NCI-H2196 treated with DMSO at 0.1 percent for 48 hours (cell line): ENCODE data around the gene PPP6R3.

Experiments used
- DNase-seq: peaks from one replicate; lab custom pipeline; 2025; ENCODE audit not compliant: unreplicated experiment; lab: John Stamatoyannopoulos, UW

Gene PPP6R3

DNA sequence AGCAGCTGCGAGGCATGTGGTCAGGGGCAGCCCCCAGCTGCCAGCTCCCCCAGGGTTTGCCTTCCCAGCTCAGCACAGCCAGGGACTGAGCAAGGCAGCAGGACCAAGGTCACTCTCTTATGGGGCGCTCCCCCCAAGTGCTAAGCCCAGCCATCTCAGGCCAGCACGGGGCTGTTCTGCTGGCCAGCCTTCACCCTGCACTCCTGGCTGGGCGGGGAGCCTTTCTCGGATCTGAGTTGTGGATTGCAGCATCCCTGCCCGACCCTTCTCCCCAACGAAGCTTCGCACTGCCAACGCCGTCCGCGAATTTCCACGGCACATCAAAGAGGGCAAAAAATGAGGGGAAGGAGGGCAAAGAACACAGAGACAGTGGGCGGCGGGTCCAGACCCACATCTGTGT is 181.3 kb downstream of the PPP6R3 start:
- DNase-seq: no peak

DNA sequence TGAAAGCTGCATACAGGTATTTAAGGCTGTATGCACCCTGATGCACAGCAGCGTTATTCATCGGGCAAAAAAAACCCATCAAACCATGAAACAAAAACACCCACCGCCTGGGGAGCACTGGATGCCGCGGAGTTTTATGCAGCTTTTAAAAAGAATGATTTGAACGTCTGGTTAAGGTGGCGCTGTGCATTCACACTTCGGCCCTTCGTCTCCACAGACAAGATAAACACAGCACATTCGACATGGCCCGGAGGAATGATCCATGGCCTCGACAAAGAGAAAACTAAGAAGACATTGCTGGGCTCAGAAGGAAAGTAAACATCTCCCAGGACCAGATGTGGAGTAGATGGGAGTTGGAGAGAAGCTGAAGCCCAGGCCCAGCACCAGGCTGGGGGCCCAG is 183.0 kb downstream of the PPP6R3 start:
- no peak for DNase-seq

DNA sequence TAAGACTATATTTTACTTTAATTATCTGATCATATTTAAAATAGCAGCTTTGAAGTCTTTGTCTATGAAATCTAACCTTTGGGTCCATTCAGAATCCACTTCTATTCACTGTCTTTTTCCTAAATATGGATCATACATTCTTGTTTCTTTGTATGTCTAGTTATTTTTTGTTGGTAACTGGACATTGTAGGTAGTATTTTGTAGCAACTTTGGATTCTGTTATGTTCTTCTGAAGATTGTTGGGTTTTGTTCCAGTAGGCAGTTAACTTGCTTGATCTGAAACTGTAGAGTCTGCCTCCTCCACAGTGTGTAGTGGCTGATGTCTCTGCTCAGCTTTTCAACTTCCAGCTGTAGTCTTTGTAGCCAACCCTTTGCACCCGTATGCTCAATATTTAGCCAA is 186.3 kb downstream of the PPP6R3 start:
- no peak for DNase-seq

DNA sequence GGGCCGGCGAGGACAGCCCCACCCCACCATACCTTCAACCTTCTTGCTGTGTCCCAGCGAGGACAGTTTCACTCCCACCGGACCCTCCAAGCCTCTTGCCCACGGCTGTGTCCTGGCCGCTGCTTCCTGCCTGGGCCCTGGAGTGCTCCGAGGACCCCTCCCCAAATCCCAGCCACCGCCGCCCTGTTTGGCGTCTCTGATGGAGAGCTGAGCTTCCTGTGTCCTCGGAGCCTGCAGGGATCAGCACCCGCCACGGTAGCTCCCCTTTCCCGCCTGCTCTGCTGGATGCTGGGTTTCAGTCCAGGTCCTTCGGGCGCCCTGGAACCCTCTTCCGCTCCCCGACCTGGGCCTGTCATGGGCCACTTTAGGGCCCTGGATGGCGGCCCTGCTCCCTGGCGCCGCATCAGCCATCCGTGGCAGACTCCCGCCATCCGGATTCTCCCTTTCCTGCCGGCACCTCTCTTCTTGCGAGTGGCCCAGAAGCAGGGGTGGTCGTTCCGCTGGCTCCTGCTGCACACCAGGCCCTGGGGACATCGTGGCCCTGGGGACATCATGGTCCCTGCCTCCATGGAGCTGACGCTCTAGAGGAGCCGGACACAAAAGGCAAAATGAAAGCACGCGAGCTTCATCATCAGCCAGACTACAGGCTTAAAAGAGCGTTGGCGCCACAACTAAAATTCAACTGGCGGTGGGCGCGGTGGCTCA is 189.5 kb downstream of the PPP6R3 start:
- no peak for DNase-seq

DNA sequence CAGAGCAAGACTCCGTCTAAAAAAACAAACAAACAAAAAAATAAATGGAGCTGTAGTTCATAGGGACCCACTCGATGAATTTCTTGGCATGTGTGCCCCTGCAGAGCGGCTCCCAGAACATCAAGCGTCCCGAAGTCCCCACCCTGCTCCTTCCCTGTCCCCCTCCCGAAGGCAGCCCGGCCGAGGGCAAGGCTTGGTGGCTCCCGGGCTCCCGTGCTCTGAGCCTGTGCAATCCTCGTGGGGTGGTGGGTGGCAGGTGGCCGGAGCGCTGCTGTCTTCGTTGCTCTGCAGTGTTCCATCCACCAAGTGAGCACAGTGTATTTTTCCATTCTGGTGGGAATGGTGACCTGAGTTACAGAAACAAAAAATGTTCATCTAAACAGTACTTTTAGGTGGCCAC is 190.2 kb downstream of the PPP6R3 start:
- DNase-seq: no peak

DNA sequence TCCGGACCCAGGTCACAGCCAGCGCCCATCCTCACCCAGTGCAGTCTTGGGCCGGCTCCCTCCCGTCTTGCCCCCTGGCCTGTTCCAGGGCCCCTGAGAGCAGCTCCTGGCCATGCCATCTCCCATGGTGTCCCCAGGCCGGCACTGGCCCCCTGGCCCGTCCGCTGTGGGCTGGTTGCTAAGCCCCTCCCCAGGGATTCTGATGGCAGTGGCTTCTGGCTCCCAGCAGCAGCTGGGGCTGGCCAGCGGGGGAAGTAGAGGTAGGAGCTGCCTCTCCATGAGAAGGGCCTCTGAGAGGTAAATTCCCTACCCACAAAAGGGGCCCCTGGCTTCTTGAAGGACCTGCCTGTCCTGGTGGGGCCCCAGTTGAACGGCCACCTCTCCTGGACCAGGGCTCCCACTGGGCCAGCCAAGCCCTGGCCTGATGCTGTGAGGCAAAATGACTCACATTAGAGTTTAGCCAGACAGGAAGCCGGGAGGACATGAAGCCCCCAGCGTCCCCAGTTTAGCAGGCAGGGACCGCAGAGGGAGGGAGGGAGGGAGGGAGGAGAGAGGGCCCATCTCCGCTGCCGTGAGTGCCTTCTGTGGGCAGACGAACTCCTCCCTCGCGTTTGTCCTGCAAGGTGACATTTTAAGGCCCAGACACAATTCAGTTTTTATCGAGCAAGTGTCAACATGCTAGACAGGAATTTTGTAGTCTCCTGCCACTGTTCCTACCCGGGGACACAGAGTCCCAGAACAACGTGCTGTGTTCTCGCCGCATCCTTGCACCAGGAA is 190.8 kb downstream of the PPP6R3 start:
- DNase-seq: no peak

DNA sequence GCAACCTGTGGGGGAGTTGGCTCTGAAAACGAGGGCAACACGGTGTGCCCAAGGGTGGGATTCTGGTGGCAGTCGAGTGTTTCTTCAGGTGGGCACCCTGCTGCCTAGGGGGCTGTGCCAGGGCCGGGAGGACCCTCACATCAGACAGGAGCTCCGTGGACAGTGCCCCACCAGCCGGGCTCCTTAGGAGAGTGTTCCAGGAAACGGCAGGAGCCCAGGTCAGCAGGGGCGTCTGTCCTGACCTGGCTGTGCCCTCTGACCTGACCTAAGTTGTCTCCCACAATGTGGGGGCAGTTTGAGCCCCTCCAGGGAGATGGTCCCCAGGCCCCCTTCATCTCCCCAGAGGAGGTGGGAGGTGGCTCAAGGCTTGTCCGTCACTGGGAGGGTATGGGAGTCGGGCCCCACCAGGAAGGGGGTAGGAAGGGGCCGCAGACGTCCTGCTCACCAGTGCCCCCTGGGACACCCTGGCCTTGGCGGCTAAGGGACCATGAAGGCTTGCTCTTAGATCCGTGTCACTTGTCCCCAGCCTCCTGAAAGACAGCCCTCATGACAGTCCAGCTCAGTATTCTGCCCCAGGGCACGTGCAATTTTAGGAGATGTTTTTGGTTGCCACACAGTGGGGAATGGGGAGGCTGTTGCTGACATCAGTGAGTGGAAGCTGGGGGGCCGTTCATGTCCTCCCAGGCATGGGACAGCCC is 191.6 kb downstream of the PPP6R3 start:
- no peak for DNase-seq

DNA sequence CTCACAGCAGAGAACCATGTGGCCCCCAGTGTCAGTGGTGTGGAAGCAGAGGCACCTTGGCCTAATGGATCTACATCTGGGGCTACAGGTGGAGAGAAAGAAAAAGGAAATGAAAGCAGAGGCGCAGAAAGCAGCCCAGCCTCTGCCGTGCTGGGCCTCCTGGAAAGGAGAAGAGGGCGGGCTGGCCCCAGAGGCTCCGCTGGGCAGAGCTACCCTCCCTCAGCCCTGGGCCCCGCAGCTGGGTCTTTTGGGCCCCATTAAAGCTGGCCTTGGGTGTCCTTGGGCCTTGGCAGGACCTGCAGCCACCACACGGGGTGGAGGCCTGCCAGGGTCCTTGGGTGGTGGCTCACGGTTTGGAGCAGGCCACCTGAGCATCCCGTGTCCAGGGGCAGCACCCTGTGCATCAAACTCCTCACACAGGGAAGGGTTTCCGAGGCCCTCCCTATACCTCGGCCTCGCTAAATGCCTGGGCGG is 192.2 kb downstream of the PPP6R3 start:
- DNase-seq: no peak

DNA sequence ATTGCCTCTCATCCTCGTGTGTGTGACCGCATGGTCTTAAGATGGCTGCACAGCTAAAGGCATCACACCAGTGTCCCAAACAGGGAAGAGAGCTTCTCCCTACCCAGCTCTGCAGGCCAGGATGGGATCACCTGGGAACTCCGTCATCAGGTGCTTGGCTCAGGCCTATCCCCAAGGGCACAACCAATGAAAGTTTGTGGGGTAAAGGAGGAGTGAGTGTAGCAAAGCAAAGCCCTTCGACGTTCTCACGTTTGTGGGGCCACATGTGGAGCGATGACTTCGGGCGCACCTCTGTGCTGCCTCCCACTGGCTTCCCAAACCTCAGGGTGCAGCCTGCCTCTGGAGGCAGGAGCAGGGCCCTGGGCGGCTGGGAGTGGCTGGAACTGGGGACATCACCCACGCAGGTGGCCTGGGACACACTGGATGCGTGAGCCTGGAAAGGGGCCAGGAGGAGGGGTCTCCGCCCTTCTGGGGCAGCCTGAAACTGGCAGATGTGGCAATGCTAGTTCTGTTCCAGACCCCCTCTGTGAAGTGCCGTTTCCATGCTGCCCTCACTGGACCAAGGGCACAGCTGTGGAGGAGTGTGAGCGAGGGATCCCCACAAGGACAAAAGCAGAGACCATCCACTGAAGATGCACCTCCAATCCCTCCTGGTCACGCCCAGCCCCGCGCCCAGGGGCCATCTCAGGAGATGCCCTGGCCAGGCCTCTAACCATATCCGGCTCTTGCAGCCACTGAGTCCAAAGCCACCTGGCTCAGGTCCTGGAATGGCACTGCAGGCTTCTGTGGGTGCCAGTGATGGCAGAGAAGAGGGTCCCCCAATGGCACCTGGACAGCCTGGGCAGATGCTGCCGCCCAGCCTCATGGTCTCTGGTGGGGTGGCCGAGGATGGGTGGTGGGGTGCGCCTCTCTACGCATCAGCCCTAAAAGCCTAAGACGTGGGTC is 193.2 kb downstream of the PPP6R3 start:
- no peak for DNase-seq

DNA sequence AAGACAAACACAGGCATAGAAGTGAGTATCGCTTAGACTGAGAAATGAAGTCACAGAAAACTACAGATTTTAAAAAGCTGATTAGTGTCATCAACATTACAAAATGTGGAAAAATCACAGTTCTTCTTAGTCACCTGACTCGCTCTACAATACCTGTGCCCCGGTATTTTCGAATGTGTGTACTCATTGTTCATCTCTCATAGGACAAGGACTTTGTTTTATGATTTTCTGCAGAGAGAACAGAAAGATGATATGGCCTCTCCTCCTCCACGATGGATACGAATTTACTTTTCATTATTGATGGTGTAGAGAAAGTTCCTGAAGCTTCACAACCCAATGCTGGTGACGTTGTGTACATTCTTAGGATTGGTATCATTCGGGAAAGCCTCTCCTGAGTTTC is 194.4 kb downstream of the PPP6R3 start:
- DNase-seq: no peak

DNA sequence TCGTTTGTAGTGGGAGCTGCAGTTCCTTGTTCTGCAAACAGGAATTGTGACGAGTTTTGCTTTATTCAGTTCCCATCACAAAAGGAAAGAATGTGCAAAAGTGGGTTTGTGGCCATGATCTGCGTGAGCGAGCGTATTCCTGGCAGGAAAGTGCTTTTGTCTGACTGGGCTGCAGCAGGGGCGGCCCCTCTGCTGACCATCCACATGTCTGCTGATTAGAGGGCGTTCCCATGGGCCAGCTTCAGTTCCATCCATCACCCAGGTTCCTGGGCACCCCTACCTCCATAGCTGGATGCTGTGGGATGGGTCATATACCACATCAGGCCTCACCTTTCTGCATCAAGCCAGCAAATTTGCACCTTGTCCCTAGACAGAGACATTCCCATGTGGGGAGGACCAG is 194.9 kb downstream of the PPP6R3 start:
- no peak for DNase-seq

DNA sequence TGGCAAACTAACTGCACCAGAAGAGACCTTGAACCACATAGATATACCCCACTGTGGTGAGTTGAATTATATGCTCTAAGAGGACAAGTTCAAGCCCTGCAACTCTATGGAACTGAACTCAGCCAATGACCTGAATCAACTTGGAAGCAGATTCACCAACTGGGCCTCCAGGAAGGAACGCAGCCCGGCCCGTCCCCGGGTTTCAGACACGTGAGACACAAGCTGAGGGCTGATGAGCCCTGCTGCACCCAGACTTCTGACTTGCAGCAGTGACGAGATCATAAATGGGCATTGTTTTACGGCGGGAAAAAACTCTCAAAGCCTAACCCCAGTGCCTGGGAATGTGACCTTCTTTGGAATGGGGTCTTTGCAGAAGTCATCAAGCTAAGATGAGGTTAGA is 195.3 kb downstream of the PPP6R3 start:
- DNase-seq: no peak

DNA sequence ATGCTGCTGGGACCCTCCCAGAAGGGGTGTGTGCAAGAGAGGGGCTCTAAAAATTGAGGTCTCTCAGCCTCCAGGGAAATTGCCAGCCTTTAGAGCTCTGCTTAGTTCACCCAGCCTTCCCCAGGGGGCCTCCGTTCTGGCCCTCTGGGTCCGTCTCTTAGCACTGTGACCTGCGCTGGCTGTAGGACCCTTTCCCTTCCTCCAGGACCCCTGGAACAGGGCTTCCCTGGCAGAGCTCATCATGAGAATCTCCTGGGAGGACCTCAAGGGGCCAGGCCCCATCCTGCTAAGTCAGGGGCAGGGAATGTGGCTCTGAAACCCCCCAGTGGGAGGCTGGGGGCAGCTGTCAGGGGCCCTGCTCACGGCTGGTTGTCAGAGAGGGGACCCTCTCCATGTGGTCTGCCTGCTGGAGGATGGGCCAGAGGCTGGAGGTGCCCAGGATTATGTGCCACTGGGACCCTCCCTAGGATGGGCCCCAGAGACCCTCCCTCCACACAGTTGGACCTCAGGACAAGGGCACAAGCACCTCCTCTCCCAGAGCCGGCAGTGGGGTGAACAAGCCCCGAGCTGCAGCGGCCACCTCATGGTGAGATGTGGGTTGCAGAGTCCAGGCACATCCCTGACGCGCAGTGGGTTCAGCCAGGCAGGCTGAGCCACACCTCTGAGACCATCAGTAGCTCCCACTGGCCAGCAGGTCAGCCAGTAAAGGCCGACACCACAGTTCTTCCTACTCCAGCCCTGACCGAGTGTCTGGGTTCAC is 196.6 kb downstream of the PPP6R3 start:
- DNase-seq: no peak

DNA sequence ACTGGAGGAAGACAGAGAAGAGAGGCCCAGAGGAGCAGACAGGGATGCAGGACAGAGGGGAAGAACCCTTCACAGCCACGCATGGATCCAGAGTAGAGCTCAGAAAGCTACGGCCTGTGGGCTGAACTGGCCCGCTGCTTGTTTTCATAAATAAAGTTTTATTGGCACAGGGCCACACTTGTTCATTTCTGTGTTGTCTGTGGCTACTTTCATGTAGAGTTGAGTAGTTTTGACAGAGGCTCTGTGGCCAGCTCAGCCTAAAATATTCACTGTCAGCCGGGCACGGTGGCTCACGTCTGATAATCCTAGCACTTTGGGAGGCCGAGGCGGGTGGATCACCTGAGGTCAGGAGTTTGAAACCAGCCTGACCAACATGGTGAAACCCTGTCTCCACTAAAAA is 197.5 kb downstream of the PPP6R3 start:
- DNase-seq: no peak

DNA sequence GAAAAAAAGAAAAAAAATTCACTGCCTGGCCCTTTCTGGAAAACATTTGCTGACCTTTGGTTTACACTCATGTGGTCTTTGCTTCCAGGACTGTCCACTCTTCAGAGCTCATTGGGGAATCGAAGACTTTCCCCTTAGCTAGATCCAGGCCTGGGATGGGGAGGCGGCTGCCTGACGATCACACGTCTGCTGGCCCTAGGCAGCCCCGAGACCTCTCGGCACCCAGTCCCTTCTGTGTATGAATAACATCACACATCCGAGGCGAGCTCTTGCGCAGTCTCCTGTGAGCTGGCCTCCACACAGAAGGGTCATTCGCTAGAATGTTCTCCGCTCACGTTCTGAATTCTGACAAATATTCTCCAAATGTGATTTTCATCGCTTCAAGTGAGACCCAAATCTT is 198.1 kb downstream of the PPP6R3 start:
- DNase-seq: no peak

DNA sequence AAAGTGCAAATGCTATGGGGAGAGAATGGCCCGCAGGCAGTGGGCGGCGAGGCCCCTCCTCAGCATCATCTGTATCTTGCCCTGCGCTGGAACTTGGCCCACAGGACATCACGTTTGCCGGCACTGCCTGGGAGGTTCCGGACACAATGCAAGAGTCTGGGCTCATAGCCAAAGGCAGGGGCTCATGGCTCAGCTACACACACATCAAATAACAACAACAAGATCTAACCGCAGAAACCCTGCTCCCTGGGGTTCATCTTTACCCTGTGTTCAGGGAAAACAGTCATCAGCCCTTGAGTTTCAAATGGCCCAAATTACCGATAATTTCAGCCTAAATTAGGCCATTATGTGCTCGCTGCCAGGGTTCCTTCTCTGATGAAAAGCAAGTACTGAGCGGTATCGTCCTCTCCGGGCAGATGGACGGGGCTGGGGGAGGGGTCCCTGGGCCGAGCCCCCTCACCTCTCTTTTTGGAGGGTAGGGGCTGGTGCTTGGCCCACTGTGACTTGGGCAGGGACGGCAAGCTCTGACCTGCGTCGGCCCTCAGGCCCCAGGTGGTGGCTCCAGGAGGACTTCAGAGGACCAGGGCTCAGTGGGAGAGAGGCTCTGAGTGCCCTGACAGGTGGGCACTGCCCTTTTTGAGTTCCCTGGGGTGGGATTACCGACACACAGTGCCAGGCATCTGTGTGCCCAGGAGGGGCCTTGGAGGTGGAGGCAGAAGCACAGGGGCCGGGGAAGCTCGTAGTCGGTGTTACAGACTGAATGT is 198.8 kb downstream of the PPP6R3 start:
- peak; percentile 85 for DNase-seq

DNA sequence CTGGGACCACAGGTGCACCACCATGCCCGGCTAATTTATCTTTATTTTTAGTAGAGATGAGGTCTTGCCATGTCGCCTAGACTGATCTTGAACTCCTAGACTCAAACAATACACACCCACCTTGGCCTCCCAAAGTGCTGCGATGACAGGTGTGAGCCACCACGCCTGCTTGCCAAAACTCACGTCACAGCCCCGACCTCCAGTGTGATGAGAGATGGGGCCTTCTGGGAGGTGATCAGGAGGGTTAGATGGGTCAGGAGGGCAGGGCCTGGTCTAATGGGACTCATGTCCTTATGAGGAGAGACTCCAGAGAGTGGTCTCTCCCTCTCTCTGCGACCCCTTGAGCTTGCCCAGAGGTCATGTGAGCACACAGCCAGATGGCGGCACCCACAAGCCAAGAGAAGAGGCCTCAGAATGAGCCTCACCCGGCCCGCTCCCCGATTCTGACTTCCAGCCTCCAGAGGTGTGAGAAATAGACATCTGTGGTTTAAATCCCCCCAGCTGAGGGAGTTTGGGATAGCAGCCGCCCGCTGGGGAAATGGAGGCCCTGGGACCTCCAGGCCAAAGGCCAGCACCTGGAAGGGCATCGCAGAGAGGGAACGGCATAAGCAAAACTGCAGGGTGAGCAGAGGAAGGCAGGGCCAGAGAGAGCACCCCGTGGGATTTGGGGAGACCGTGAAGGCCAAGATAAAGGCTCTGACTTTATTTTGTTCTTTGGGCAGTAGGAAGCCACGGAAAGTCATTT is 199.7 kb downstream of the PPP6R3 start:
- no peak for DNase-seq

DNA sequence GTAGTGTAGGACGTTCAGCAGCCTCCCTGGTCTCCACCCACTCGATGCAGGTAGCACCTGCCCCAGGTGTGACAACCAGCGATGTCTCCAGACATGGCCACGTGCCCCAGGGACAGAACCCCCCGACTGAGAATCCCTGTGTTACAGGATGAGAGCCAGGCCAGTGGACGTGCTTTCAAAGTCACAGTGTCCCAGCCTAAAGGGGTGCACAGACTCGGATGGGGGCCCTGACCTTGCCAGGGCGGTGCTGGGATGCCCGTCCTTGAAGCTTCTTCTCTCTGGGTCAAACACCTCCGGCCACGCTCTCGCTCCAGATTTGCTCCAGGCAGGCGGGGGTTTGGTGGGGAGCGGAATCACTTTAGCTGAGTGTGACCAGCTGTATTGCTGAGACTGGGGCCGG is 200.5 kb downstream of the PPP6R3 start:
- DNase-seq: no peak
